HG02870 (cell line): ENCODE data around the gene ROR1.

Experiments
- ATAC-seq: cut with Tn5 transposase; IDR thresholded peaks from one replicate; pipeline ENCODE4 v1.9.1; 2021; ENCODE audit warnings: mild to moderate bottlenecking, moderate library complexity; ENCODE audit not compliant: unreplicated experiment

ROR1 gene

GRCh38 chr1:64000021-64000420 lies 226.2 kb downstream of the ROR1 start:
- ATAC-seq = no peak

DNA sequence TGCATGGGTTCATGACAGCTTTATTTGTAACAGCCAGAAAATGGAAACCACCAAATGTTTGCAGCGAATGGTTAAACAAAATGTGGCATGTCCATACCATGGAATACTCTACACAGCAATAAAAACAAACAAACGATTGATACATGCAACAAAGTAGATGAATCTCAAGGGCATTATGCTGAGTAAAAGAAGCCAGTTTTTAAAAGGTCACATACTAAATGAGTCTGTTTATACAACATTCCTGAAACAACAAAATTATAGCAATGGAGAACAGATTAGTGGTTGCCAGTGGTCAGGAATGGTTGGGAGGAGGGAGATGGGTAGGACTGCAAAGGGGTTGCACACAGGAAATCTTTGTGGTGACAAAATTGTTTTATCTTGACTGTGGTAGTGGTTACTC lies 227.2 kb downstream of the ROR1 start:
- no peak for ATAC-seq

GRCh38 chr1:64004451-64005025 lies 230.7 kb downstream of the ROR1 start:
- ATAC-seq = no peak

DNA sequence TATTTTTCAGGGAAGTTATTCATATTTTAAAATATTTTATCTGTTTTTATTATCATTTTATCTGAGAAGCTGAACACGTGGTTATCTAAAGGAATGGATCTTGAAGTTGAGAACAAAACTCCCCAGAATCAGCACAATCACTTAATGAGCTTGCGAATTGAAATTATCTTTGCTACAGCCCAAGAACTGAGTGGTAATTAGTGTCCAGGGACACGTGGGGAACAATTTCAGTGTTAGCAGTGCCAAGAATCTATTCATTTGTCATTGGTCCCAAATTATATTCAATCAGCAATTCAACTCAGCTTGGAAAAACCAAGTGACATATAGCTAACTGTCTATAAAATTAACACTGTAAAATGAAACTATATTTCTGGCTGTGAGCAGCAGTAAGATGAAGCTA lies 232.0 kb downstream of the ROR1 start:
- ATAC-seq = no peak

- ATAC-seq = no peak
Measured at GRCh38 chr1:64006276-64007051, 232.6 kb downstream of the ROR1 start.

GRCh38 chr1:64010316-64010715 lies 236.5 kb downstream of the ROR1 start:
- ATAC-seq = no peak

DNA sequence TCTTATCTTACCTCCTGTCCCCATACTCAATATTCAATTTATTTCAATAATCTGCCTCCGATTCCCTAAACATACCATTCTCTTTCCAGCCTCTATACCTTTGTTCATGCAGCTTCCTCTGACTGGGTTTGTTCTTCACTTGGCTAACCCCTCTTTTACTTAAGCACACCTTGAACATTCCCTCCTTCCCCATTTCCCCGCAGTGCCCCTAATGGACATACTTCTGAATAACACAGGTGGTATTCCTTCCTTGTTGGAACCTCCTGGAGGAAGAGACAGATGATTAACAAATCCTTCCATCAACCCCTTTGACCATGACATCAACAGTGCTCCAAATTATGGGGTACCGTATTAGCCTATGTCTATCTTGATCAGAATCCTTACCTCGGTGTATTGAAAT lies 239.6 kb downstream of the ROR1 start:
- ATAC-seq = no peak

- ATAC-seq = no peak
Measured at GRCh38 chr1:64019818-64020217, 246.0 kb downstream of the ROR1 start.

DNA sequence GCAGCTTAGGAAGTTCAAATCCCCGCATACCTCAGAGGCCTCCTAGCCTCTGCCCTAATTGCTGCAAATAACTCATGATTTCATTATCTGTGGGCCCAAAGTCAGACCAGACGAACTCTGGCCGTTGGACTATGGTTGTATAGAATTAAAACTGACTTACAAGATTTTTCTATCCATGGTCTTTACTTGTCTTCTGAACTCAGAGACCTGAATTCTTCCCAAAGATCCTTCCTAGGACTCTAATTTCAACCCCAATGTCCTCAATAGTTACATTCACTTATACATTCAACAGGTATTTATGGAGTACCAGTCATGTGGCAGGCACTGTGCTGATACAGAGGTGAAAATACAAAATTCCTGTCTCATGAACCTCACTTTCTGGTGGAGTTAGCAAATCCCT lies 247.2 kb downstream of the ROR1 start:
- no peak for ATAC-seq

DNA sequence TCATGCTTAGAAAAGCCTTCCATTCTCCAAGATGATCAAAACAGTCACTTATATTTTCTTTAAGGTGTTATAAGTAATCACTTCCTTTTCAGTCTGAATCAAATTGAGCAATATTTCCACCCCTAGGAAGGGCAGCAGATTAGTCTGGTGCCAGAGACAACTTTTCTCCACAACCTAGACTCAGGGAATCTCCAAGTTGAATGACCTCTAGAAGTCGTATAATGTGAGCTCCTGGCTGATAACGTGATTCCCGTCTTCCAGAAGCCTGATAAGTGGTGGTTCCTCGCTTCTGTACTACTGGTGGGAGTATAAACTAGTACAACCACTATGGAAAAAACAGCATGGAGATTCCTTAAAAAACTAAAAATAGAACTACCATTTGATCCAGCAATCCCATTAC lies 251.2 kb downstream of the ROR1 start:
- ATAC-seq = no peak

DNA sequence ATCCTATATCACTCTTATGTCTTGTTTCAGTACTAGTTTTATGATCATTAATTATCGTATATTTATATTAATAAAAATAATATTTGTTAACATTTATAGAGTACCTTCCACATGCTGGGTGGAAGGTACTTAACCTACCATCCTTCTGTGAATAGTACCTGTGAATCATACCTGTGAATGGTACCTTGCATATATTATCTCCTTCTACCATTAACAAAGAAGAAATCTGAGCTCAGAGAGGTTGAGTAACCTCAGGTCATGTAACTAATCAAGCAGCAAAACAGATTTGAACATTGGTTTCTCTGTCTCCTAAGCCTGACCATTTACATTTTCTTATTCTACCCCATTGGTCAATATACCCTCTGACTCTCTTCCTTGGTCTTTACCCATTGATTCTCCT lies 255.2 kb downstream of the ROR1 start:
- ATAC-seq = no peak

GRCh38 chr1:64030411-64030810 lies 256.6 kb downstream of the ROR1 start:
- no peak for ATAC-seq

DNA sequence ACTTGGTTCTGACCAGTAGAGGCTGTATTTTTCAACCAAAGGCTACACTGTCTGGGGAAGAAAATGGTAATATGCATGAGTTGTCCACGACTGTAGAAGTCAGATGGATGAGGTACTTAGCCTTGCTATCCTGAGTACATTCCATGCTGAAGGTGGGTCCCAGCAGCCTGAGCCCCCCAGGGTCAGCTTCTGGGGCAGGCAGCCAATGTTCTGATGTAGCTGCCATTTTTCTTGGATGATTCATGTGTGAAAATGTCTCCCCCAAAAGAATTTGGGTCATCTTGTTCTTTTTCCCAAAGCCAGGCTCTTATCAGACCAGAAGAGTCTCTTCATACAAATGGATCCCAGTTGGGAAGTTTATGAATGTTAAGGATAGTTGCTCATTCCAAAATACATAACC lies 257.4 kb downstream of the ROR1 start:
- no peak for ATAC-seq

- no peak for ATAC-seq
Measured at GRCh38 chr1:64033667-64034220, 259.9 kb downstream of the ROR1 start.

- no peak for ATAC-seq
Measured at GRCh38 chr1:64036549-64036948, 262.7 kb downstream of the ROR1 start.

DNA sequence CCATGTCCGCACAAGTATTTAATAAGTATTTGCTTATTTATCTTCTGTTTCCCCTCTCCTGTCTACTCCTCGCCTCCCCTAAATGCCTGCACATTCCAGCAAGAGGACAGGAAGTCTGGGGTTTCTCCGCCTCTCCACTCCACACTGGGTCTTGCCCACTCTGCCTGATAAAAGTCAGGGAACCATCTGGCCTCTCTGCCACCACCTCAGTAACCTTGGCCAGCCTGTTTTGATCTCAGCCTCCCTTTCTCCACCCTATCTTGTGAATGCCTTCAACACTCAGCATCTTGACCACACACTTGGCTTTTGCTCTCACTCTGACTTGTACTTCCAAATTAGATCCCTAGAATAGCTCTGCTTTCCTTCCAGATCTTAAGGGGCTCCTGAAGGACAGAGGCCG lies 264.3 kb downstream of the ROR1 start:
- ATAC-seq = no peak

DNA sequence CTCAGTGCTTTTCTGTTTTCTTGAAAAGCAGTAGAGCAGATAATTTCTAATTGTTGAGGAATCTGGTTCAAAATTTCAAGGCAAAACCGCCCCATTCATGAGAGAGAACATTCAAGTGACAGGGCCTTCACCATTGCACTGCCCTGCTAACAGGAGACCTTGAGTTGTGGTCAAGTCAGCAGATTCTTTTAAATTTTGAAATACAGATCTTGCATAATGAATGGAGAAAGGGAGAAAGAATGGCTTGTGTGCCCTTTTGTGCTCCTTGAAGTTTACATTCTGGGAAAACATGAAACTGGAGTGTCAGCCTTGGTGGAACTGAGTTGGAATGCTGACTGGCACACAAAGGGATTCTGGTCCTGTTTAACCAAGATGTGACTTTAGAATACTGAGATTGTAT lies 265.1 kb downstream of the ROR1 start:
- ATAC-seq = no peak

GRCh38 chr1:64039390-64039926 lies 265.6 kb downstream of the ROR1 start:
- no peak for ATAC-seq

DNA sequence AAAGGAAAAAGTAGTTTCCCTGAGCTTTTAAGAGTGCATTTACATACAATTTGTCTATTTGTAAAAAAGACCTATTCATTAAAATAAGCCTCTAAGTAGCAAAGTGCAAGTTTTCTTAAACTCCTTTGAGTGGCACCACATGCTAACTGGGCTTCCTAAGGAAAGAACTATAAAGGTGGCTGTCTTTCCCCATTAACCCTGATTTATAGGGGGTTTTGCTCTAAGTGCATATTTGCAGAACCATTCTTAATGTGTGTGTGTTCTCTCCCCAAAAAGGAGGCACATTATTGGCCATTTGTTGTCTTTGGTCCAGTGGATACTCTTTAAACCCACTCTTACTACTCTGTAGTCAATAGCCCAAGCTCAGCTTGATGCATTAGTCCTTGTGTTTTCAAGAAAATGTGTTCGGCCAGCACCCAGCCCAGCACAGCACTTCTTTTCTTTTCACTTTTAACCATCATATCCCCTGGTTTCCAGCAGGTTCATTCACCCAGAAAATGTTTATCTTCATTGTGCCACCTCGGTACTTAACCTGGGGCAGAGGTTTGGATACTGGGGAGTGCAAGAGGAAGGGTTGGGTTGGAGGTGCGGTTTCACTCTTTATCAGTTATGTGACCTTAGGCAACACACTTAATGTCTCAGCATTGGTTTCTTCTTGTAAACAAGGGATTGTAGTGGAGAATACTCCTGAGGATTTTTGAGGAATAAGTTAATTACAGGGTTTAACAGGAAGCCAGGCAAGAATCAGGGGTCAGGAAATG lies 267.7 kb downstream of the ROR1 start:
- no peak for ATAC-seq

GRCh38 chr1:64042331-64043100 lies 268.7 kb downstream of the ROR1 start:
- no peak for ATAC-seq

GRCh38 chr1:64043288-64043687 lies 269.5 kb downstream of the ROR1 start:
- ATAC-seq = no peak
